Gastroesophageal sphincter (tissue), 4 donors: ENCODE results near the gene NOS1AP. TPM values are rescaled to one million over a fixed set of nuclear protein-coding genes. Genes with fewer than 3 reads are reported as not detected.

ENCODE experiments used
- ATAC-seq: fragments of 150-250 bp; one replicate; pipeline ENCODE4 v1.9.1; 2016; ENCODE audit warnings: mild to moderate bottlenecking, moderate library complexity
- H3K27ac ChIP-seq, 4 donors: fragments of 200-600 bp; sonication (generic) in 3 of 4; 1 replicate in 3 of 4; 2 replicates in 1 of 4; pipeline ENCODE4 v1.5.1; 2016 to 2019
- H3K27me3 ChIP-seq: fragments of 200-600 bp; sonication (generic); one replicate; pipeline ENCODE4 v1.5.1; 2019
- H3K36me3 ChIP-seq, 2 donors: fragments of 200-600 bp; sonication (generic); one replicate each; pipeline ENCODE4 v1.5.1; 2019; ENCODE audit warnings: control low read depth in 1 of 2
- H3K4me1 ChIP-seq, 3 donors: fragments of 200-600 bp; sonication (generic); 1 replicate in 2 of 3; 2 replicates in 1 of 3; pipeline ENCODE4 v1.5.1; 2016 to 2019; ENCODE audit warnings: control low read depth in 2 of 3
- H3K4me3 ChIP-seq, 2 donors: fragments of 200-600 bp; sonication (generic); one replicate each; pipeline ENCODE4 v1.5.1; 2019; ENCODE audit warnings: mild to moderate bottlenecking in 1 of 2, moderate library complexity in 1 of 2
- H3K9me3 ChIP-seq, 3 donors: fragments of 200-600 bp; sonication (generic); one replicate each; pipeline ENCODE4 v1.5.1; 2017 to 2019; ENCODE audit warnings: control low read depth in 2 of 3
- EP300 ChIP-seq: sonication (generic); formaldehyde crosslinking; IDR thresholded peaks from one replicate; pipeline ENCODE4 v1.6.1; 2017; ENCODE audit warnings: antibody characterized with exemption, mild to moderate bottlenecking
- POLR2A ChIP-seq, 2 donors: fragments of 450-650 bp; IDR thresholded peaks; one replicate each; pipeline ENCODE4 v1.6.1; 2017; ENCODE audit warnings: antibody characterized with exemption in 2 of 2, mild to moderate bottlenecking in 2 of 2, moderate library complexity in 1 of 2
- POLR2AphosphoS5 ChIP-seq: sonication (generic); formaldehyde crosslinking; IDR thresholded peaks from one replicate; pipeline ENCODE4 v1.6.1; 2017; ENCODE audit warnings: antibody characterized with exemption
- WGBS, 2 donors: methylation state at CpG; one replicate each; pipeline ENCODE4 v1.1.5; 2018; ENCODE audit warnings: low coverage in 1 of 2; 5-methylcytosine and 5-hydroxymethylcytosine counted together
- total RNA-seq, 4 donors: library from RNA; depleted of rRNA; stranded (reverse); fragments of >200 nt; gene quantifications; one replicate each; pipeline ENCODE4 v1.1.0, GENCODE V29; 2016
- TF ChIP-seq, protein P1 (sequence below), 4 experiments: fragments of 200-600 bp in 2 of 4; fragments of 450-650 bp in 2 of 4; sonication (generic) in 1 of 4; IDR thresholded peaks; one replicate each; pipeline ENCODE4 v1.5.1; 2017 to 2019; ENCODE audit warnings: antibody characterized with exemption in 4 of 4, mild to moderate bottlenecking in 2 of 4, moderate library complexity in 2 of 4

NOS1AP gene
- total RNA-seq, 4 donors from 2014 or later, result 3.5 to 7.8 (median 4.1) TPM

DNA sequence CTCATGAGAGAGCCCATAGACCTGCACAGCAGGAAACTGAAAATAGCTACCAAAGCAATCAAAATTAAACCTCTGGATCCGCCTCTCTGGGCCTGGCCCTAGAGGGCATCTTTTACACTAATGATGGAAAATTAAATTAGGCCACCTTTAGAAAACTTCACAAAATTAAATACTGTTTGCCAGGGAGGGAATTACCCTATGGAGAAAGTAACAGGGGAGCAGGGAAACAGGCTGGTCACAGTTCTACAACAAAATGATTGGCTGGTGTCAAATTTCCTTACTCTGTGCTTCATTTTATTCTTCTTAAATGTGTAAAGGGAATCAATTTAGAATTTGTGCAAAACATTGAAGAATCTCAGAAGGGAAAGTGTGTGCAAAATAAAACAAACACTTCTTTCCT is 244.7 kb downstream of the NOS1AP start:
- no peak for ATAC-seq
- Histone ChIP-seq H3K36me3 (no peaks in the 10 kb centered on the region), H3K9me3 (no peaks in the 10 kb centered on the region), H3K4me3 (no peak overlapping the region), H3K4me1 (no peaks in the 10 kb centered on the region), H3K27ac (no peak overlapping the region), H3K27me3 (no peaks in the 10 kb centered on the region)
- TF ChIP-seq EP300 (no peak), POLR2A (IDR thresholded peaks at IDR 0.05) (no peak), POLR2AphosphoS5 (no peak)
- TF ChIP-seq, protein P1, sequence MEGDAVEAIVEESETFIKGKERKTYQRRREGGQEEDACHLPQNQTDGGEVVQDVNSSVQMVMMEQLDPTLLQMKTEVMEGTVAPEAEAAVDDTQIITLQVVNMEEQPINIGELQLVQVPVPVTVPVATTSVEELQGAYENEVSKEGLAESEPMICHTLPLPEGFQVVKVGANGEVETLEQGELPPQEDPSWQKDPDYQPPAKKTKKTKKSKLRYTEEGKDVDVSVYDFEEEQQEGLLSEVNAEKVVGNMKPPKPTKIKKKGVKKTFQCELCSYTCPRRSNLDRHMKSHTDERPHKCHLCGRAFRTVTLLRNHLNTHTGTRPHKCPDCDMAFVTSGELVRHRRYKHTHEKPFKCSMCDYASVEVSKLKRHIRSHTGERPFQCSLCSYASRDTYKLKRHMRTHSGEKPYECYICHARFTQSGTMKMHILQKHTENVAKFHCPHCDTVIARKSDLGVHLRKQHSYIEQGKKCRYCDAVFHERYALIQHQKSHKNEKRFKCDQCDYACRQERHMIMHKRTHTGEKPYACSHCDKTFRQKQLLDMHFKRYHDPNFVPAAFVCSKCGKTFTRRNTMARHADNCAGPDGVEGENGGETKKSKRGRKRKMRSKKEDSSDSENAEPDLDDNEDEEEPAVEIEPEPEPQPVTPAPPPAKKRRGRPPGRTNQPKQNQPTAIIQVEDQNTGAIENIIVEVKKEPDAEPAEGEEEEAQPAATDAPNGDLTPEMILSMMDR (IDR thresholded peaks at IDR 0.05), result no peak
- WGBS, 2 donors, result 71 to 100% methylated on average over 1 of the region's 1 CpG

DNA sequence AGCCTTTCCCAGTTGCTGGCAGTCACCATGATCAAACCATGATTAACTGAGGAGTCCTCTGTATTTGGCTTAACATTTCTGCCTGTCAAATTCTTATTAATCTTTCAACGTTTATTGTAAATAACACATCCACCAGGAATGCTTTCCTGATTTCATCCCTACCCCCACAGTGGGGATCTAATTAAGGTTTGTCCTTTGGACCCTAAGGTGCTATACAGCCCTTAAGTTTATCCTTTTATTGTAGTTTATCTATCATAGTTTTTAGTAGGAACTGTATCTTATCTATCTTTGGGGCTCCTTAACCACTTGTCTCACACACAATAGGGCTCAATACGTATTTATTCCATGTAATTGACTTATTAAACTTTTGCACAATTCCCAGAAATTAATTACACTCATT is 246.2 kb downstream of the NOS1AP start:
- Histone ChIP-seq H3K9me3 (no peaks in the 10 kb centered on the region), H3K4me3 (no peak overlapping the region), H3K27ac (no peak overlapping the region), H3K27me3 (no peaks in the 10 kb centered on the region), H3K4me1 (no peaks in the 10 kb centered on the region), H3K36me3 (no peaks in the 10 kb centered on the region)
- ATAC-seq, result no peak
- TF ChIP-seq, protein P1 (IDR thresholded peaks at IDR 0.05), result no peak
- no peak for TF ChIP-seq POLR2AphosphoS5
- WGBS, 2 donors, result 31 to 55% methylated on average over 1 to 2 of the region's 2 CpGs

DNA sequence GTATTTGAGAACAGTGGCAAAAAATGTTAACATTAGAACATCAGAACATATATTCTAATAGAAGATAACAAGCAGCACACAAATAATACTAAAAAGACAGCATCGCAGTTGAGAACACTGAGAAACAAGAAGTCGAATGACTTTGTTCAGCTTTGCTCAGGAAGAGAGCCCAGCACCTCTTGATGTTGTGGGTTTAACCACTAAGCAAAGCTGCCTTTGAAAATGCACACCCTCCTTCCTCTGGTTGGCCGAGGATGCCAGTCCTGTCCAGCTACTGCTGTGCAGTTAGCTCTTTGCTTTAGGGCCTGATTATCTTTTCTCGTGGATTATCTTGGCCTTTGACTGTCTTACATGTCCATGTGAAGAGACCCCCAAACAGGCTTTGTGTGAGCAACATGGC is 246.7 kb downstream of the NOS1AP start:
- Histone ChIP-seq H3K4me3 (no peak overlapping the region), H3K4me1 (no peaks in the 10 kb centered on the region), H3K9me3 (no peaks in the 10 kb centered on the region), H3K27me3 (no peaks in the 10 kb centered on the region), H3K27ac (no peak overlapping the region), H3K36me3 (no peaks in the 10 kb centered on the region)
- ATAC-seq, result no peak
- TF ChIP-seq EP300, result no peak
- TF ChIP-seq, protein P1 (IDR thresholded peaks at IDR 0.05), result no peak
- TF ChIP-seq POLR2AphosphoS5, result no peak
- no peak for TF ChIP-seq POLR2A (IDR thresholded peaks at IDR 0.05)
- 91 to 94% methylated on average over 2 to 4 of the region's 4 CpGs for WGBS, 2 donors

DNA sequence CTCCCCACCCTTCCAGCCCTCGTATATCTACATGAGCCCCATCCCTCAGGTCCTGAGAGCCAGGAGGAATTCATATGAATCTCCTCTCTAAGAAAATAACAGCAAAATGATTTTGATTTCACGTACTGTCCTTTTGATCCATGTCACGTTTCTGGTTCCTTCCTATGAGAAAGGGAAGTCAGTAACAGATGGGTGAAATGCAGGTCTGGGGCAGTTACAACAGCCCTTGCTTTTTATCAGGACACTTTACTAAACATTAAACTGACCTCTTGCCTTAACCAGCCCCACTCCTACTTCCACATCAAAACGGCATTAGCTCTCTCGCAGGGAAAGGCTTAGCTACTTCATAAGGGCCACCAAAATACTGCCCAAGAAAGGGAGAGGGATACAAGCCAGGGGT is 248.1 kb downstream of the NOS1AP start:
- Histone ChIP-seq H3K4me1 (no peaks in the 10 kb centered on the region), H3K27me3 (no peaks in the 10 kb centered on the region), H3K36me3 (no peaks in the 10 kb centered on the region), H3K27ac (no peak overlapping the region), H3K4me3 (no peak overlapping the region), H3K9me3 (no peaks in the 10 kb centered on the region)
- no peak for ATAC-seq
- 57 to 76% methylated on average over 4 to 5 of the region's 5 CpGs for WGBS, 2 donors
- no peak for TF ChIP-seq EP300

DNA sequence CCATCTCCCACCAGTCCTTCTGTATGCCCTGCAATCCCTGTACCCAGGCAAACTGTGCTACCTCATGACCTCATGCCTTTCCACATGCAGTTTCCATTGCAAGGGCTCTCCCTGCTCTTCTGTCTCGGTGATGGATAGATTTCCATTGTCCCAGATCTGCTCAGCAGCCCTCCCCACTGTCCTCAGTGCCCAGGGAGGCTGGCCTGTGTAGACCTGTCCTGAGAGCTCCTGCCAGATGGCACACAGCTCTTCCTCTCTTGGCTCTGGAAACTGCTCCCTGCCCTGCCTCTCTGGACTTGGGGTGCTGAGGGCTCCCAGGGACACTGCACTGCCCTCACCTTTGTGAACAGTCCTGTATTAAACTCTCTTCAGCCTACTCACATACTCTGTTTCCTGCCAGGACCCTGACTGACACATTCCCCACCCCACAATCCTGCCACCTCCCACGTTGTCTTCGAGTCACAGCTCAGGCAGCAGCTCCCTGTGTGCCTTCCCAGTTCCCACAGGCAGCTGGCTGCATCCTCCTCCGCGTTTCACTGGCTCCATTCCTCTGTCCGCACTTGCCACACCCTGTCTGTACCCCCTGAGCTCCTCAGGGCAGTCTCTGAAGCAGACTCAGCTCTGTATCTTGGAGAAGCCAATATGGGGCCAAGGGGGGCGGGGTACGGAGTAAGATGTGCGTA is 250.1 kb downstream of the NOS1AP start:
- Histone ChIP-seq H3K36me3 (no peaks in the 10 kb centered on the region), H3K4me3 (no peak overlapping the region), H3K27ac (no peak overlapping the region), H3K27me3 (no peaks in the 10 kb centered on the region), H3K4me1 (no peaks in the 10 kb centered on the region), H3K9me3 (no peaks in the 10 kb centered on the region)
- ATAC-seq, result no peak
- TF ChIP-seq EP300, result no peak
- TF ChIP-seq, protein P1 (IDR thresholded peaks at IDR 0.05), result no peak
- TF ChIP-seq POLR2A (IDR thresholded peaks at IDR 0.05), result no peak
- TF ChIP-seq POLR2AphosphoS5, result no peak
- 74 to 83% methylated on average over 4 to 6 of the region's 9 CpGs for WGBS, 2 donors
